Right atrium auricular region (tissue), 2 donors: ENCODE measurements around the gene CHD1L. TPM values are rescaled to one million over a fixed set of nuclear protein-coding genes. Genes with fewer than 3 reads are reported as not detected.

Experiments used
- DNase-seq: peaks from one replicate; pipeline ENCODE4 v3.0.0-alpha.2; 2019; ENCODE audit warnings: low spot score
- H3K27ac ChIP-seq, 2 donors: fragments of 200-600 bp; sonication (generic); 1 replicate in 1 of 2; 2 replicates in 1 of 2; pipeline ENCODE4 v1.5.1; 2016 to 2019
- H3K27me3 ChIP-seq, 2 donors: fragments of 200-600 bp; sonication (generic); one replicate each; pipeline versions ENCODE4 v1.5.1 to v1.6.0; 2017 to 2019
- H3K36me3 ChIP-seq: fragments of 200-600 bp; sonication (generic); one replicate; pipeline ENCODE4 v1.5.1; 2016
- H3K4me1 ChIP-seq, 2 donors: fragments of 200-600 bp; sonication (generic); one replicate each; pipeline versions ENCODE4 v1.5.1 to v1.6.0; 2017 to 2019
- H3K4me3 ChIP-seq, 2 donors: fragments of 200-600 bp; sonication (generic); 1 replicate in 1 of 2; 2 replicates in 1 of 2; pipeline ENCODE4 v1.5.1; 2017 to 2019; ENCODE audit warnings: mild to moderate bottlenecking in 1 of 2, moderate library complexity in 1 of 2
- H3K9me3 ChIP-seq, 2 donors: fragments of 200-600 bp; sonication (generic); one replicate each; pipeline ENCODE4 v1.5.1; 2019
- CTCF ChIP-seq, 2 donors: fragments of 200-600 bp; sonication (generic); IDR thresholded peaks; one replicate each; pipeline ENCODE4 v1.5.1; 2019; ENCODE audit warnings: antibody characterized with exemption in 2 of 2
- total RNA-seq, 2 donors: library from RNA; depleted of rRNA; stranded (reverse); fragments of >200 nt; gene quantifications; one replicate each; pipeline ENCODE4 v1.1.0, GENCODE V29; 2016

Gene CHD1L
- total RNA-seq, 2 donors from 2014 or later: 5.5 to 7.1 TPM

DNA sequence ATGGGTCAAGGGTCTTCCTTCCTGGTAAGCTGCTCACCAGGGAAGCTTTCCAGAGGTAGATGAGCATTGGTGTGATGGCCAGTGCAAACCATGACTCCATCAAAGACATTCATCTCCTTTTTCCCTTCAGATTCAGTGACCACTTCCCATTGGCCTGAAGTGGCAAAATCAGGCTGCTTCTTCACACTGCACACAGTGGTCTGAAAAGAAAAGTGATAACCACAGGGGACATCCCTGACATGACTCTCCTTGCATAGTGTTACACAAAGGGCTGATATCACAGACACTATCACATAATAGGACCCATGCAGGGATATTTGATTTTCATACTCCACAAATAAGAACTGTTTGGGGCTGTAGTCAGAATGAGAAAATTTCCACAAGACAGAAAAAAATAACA is 29.2 kb upstream of the CHD1L start:
- no peak for TF ChIP-seq CTCF (IDR thresholded peaks at IDR 0.05)
- H3K4me1 ChIP-seq: peaks cover 0 to 6% of the 10 kb centered on the region in 2 donors
- no peak overlapping the region for H3K4me3 ChIP-seq
- no peaks in the 10 kb centered on the region for H3K36me3 ChIP-seq
- H3K9me3 ChIP-seq: no peaks in the 10 kb centered on the region
- H3K27ac ChIP-seq: no peak overlapping the region
- no peak for DNase-seq
- no peaks in the 10 kb centered on the region for H3K27me3 ChIP-seq

GRCh38 chr1:147214325-147214724 is 28.2 kb upstream of the CHD1L start:
- no peaks in the 10 kb centered on the region for H3K36me3 ChIP-seq
- no peak overlapping the region for H3K27ac ChIP-seq
- no peak for DNase-seq
- H3K4me3 ChIP-seq: no peak overlapping the region
- peaks cover 0 to 6% of the 10 kb centered on the region in 2 donors for H3K4me1 ChIP-seq
- no peak for TF ChIP-seq CTCF (IDR thresholded peaks at IDR 0.05)
- H3K27me3 ChIP-seq: no peaks in the 10 kb centered on the region
- H3K9me3 ChIP-seq: no peaks in the 10 kb centered on the region

DNA sequence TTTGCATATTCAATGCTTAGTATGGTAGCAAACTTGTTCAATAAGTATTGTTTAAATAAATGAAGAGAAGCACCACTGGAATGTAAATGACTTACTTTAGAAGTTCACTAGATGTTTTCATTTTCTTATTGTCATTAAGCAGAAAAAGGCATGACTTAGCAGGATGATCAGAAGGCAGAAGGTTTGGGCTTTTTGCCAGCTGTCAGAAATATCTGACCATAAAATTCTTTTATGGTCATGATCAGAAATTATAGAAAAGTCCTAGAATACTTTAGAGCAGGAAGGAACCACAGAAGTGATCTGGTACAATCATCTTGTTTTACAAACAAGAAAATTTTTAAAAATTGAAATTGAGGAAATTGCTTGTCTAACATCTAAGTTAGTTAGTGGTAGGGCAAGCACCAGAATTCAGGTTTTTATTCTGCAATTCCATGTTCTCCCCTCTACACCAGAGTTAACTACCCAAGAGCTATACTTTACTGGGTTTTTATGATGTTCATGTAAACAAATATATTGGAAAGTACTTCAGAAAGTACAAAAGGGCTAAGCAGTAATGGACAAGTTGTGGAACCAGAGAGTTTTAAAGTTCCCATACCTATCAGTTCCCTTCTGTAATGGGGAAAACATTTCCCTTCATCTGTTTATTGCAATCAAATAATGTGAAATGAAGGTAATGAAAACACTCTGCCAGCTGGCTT is 27.5 kb upstream of the CHD1L start:
- Histone ChIP-seq H3K4me1 (peaks cover 0 to 6% of the 10 kb centered on the region in 2 donors), H3K36me3 (no peaks in the 10 kb centered on the region), H3K4me3 (no peak overlapping the region), H3K9me3 (no peaks in the 10 kb centered on the region), H3K27ac (no peak overlapping the region), H3K27me3 (no peaks in the 10 kb centered on the region)
- no peak for TF ChIP-seq CTCF (IDR thresholded peaks at IDR 0.05)
- no peak for DNase-seq

DNA sequence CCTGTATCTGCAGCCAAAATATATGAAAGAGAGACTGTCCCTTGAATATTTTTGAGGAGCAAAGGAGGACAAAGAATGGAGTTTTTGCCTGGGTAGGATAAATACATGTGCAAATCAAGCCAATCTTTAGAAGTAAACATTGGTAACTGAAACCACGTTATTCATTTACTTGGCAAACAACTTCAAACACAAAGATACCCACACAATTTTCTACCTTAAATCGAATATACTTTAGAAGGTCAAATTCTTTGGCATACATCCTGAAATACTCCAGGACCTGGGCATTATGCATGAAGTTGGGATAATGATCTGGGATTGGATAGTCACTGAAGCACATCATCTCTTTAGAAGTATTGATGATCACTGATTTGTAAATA is 27.0 kb upstream of the CHD1L start:
- H3K9me3 ChIP-seq: no peaks in the 10 kb centered on the region
- peaks cover 0 to 6% of the 10 kb centered on the region in 2 donors for H3K4me1 ChIP-seq
- no peaks in the 10 kb centered on the region for H3K27me3 ChIP-seq
- TF ChIP-seq CTCF (IDR thresholded peaks at IDR 0.05): no peak
- H3K4me3 ChIP-seq: no peak overlapping the region
- no peak overlapping the region for H3K27ac ChIP-seq
- H3K36me3 ChIP-seq: no peaks in the 10 kb centered on the region
- DNase-seq: no peak

- Histone ChIP-seq H3K4me3 (no peak overlapping the region), H3K27me3 (no peaks in the 10 kb centered on the region), H3K4me1 (peaks cover 0 to 6% of the 10 kb centered on the region in 2 donors), H3K9me3 (no peaks in the 10 kb centered on the region), H3K27ac (no peak overlapping the region), H3K36me3 (no peaks in the 10 kb centered on the region)
- TF ChIP-seq CTCF (IDR thresholded peaks at IDR 0.05): no peak
- DNase-seq: no peak
Observed at GRCh38 chr1:147216124-147216523, 26.4 kb upstream of the CHD1L start.

- Histone ChIP-seq H3K27ac (no peak overlapping the region), H3K27me3 (no peaks in the 10 kb centered on the region), H3K4me3 (no peak overlapping the region), H3K9me3 (no peaks in the 10 kb centered on the region), H3K4me1 (peaks cover 0 to 6% of the 10 kb centered on the region in 2 donors), H3K36me3 (no peaks in the 10 kb centered on the region)
- no peak for DNase-seq
- no peak for TF ChIP-seq CTCF (IDR thresholded peaks at IDR 0.05)
Observed at GRCh38 chr1:147217141-147217540, 25.3 kb upstream of the CHD1L start.
